ENCODE results near the gene PRKAR1B.

The PRKAR1B gene

DNA sequence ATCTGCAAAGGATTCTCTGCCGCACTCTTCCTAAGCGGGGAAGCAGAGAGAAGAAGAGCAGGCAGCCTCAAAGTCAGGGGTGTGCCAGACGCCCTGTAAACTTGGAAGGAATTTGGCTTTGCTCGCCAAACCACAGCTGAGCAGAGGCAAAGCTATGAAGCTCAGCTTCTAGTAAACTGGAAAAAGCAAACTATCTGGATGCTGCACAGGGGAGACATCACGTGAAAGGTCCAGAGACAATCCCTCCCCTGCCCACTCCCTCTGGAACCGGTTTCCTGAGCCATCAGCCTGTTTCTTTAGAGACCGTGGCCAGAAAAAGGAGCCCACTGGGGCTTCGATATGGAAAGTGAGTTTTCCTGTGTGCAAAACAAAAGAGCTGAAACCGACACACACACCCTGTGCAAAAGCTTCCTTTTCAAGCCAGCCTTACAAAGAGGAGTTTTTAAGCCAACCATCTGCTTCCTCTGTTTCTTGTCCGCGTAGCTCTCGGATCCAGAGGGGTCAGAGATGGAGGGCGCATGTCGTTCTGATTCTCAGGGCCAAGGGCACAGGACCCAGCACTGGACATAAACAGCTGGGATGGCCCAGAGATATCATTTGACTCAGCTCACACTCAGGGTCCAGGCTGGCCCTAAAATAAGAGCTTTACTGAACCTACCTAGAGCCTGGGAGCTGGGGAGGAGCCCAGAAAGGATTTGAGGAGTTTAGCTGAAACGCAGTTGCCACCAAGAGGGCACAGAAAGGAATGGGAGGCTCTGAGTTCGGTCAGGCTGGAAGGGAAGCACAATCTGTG lies 58.7 kb downstream of the PRKAR1B start:
- Histone ChIP-seq H3K27ac (peak overlapping the region; percentile 62 to 97), H3K4me3 (peak overlapping the region; percentile 46)
- TF ChIP-seq, protein P1, sequence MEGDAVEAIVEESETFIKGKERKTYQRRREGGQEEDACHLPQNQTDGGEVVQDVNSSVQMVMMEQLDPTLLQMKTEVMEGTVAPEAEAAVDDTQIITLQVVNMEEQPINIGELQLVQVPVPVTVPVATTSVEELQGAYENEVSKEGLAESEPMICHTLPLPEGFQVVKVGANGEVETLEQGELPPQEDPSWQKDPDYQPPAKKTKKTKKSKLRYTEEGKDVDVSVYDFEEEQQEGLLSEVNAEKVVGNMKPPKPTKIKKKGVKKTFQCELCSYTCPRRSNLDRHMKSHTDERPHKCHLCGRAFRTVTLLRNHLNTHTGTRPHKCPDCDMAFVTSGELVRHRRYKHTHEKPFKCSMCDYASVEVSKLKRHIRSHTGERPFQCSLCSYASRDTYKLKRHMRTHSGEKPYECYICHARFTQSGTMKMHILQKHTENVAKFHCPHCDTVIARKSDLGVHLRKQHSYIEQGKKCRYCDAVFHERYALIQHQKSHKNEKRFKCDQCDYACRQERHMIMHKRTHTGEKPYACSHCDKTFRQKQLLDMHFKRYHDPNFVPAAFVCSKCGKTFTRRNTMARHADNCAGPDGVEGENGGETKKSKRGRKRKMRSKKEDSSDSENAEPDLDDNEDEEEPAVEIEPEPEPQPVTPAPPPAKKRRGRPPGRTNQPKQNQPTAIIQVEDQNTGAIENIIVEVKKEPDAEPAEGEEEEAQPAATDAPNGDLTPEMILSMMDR (IDR thresholded peaks at IDR 0.05): no peak
- peak; percentile 78 for DNase-seq (ENCODE audit: low spot score)

DNA sequence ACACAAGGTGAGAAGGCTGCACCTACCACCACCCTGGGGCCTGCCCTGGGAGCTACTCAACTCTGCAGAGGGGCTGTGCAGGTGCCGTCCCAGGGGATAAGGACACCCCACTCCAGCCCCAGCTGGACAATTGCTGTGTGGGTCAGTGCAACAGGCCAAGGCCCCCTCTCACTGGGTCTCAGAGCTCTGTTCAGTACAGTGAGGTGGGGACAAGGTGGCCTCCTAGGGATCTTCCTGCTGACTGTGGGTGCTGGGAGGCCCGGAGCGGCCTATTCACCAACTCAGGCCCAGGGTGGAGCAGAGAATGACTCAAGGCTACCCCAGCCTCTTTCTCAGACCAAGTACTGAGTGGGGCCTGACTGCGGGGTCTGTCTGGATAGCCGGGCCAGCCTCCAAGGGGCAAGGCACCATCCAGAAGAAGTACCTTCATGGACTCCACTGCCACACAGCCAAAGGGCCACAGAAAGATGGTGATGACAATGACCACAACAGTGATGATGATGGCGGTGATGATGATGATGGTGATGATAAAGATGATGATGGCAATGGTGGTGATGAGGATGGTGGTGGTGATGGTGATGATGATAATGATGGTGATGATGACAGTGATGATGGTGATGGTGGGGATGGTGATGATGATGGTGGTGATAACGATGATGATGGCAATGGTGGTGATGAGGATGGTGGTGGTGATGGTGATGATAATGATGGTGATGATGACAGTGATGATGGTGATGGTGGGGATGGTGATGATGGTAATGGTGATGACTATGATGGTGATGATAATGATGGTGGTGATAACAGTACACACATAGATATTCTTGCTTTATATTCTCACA lies 60.4 kb downstream of the PRKAR1B start:
- Histone ChIP-seq H3K4me3 (no peak overlapping the region), H3K27ac (peak overlapping the region; percentile 75 to 97)
- TF ChIP-seq, protein P1 (IDR thresholded peaks at IDR 0.05): no peak
- DNase-seq (ENCODE audit: low spot score): no peak

DNA sequence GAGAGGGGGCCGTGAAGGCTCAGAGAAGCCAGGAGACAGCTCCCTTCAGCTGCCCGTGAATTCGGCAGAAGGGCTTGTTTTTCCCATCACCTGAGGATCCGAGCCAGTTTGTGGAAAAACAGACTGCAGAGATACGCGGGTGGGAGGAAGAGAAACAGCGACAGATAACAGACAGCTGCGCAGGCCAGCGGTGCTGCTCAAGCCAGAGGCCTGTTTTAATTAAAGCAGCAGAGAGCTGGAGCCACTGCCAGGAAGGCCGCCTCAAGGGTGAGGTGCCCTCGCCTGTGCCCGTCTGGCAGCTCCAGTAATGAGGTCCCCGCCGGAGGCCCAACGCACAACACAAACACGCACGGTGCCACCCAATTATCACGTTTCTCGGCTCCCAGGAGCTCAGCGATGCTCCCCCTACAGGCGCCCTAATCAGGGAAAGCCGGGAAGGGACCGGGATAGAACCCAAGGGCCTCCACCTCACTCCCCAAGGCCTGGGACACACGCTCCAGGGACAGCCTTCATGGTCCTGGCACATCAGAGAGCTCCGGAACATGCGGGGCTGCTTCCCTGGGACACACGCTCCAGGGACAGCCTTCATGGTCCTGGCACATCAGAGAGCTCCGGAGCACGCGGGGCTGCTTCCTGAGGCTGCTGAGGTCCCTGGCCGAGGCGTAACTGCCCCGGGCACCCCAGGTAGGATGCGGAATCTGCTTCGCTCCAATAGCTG lies 61.2 kb downstream of the PRKAR1B start:
- TF ChIP-seq, protein P1 (IDR thresholded peaks at IDR 0.05): no peak
- peak overlapping the region; percentile 51 for H3K4me3 ChIP-seq
- DNase-seq (ENCODE audit: low spot score): no peak
- peak overlapping the region; percentile 75 to 97 for H3K27ac ChIP-seq

DNA sequence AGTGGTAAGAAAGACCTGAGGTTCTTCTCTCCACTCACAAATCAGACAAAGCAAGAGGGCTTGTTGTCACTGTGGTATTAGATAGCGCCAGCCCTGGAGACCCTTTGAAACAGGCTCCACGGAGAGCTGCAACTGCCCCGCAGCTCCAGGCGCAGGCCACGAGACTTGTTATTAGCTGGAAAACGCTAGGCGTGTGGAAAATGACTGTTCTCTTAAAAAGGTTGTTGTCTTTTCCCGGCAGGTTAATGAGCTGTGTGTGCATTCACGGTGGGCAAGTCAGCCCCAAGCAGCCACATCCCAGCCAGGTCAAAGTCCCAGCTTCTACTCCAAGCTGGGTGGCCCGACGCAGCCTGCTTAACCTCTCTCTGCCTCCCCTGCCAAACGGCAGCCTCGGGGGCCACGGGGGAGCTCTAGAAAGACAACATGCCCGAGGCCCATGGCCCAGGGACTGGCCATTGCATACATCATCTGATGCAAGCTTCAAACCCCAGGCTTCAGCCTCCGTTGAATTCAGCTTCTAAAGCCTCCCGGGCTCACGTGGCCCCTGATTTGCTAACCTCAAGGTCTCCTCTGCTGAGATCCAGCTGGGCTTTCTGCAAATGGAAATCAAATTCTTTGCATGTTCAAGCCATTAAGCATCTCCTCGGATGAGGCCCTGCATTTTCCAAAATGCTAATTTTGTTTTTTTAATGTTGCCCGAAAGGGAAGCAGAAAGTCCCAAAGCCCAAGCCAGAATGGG lies 61.9 kb downstream of the PRKAR1B start:
- Histone ChIP-seq H3K4me3 (peak overlapping the region; percentile 51), H3K27ac (peak overlapping the region; percentile 75 to 97)
- DNase-seq (ENCODE audit: low spot score): no peak
- TF ChIP-seq, protein P1 (IDR thresholded peaks at IDR 0.05): no peak

DNA sequence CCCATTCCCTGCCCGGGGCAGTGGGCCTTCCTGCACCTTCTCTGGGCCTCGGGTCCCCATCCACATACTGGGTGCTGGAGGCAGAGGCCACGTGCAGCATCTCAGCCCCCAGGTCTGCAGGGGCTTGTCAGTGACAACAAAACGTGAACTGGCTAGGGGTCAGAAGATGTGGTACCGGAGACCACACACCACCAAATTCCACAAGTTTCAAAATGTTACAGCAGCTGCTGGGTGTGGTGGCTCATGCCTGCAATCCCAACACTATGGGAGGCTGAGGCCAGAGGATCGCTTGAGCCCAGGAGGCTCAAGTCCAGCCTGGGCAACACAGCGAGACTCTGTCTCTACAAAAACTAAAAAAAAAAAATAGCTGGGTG lies 62.7 kb downstream of the PRKAR1B start:
- H3K4me3 ChIP-seq: no peak overlapping the region
- peak overlapping the region; percentile 75 to 97 for H3K27ac ChIP-seq
- DNase-seq (ENCODE audit: low spot score): no peak
- TF ChIP-seq, protein P1 (IDR thresholded peaks at IDR 0.05): no peak

DNA sequence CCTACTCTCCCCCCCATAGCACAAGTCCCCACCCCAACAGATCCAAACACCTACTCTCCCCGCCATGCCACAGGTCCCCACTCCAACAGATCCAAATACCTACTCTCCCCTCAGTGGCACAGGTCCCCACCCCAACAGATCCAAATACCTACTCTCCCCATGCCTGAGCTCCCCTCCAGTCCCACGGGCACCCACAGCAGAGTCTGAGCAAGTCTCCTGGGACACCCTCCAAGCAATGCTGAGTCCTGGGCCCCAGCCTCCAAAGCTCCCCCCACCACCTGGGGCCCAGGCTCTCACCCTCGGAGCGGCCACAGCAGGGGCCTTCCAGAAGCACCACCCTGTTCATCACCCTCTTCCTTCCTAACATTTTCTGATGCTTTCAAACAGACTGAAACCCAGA lies 64.5 kb downstream of the PRKAR1B start:
- DNase-seq (ENCODE audit: low spot score): no peak
- Histone ChIP-seq H3K27ac (peak overlapping the region; percentile 16 to 97), H3K4me3 (no peak overlapping the region)
- TF ChIP-seq, protein P1 (IDR thresholded peaks at IDR 0.05): no peak
